Immature natural killer cell (primary cell): Measurements from ENCODE around the gene TAAR6. TPM values are rescaled to one million over a fixed set of nuclear protein-coding genes. Genes with fewer than 3 reads are reported as not detected.
A peak's percentile ranks its signal among the peaks of the same experiment; 100 is the strongest.
"Not testable (repeated sequence)": the region's sequence is repeated elsewhere in the genome, so short reads cannot be mapped to it uniquely, and the experiment has no call there.

Source experiments
- DNase-seq, 3 donors: peaks; one replicate each; pipeline ENCODE4 v3.0.0; 2022; ENCODE audit warnings: mixed read lengths in 1 of 3
- H3K27ac Mint-ChIP-seq, 6 donors: one replicate each; pipeline ENCODE4 v1.8.0; 2020; ENCODE audit warnings: mixed read lengths in 6 of 6, mild to moderate bottlenecking in 5 of 6, inconsistent platforms in 4 of 6, moderate library complexity in 3 of 6
- H3K27me3 Mint-ChIP-seq, 3 donors: one replicate each; pipeline ENCODE4 v1.8.0; 2020 to 2021; ENCODE audit warnings: low read depth in 3 of 3, mild to moderate bottlenecking in 3 of 3, mixed read lengths in 3 of 3, moderate library complexity in 3 of 3, inconsistent platforms in 1 of 3
- H3K36me3 Mint-ChIP-seq, 3 donors: one replicate each; pipeline ENCODE4 v1.8.0; 2020; ENCODE audit warnings: mixed read lengths in 3 of 3, inconsistent platforms in 2 of 3, mild to moderate bottlenecking in 2 of 3
- H3K4me1 Mint-ChIP-seq, 2 donors: one replicate each; pipeline ENCODE4 v1.8.0; 2020; ENCODE audit warnings: inconsistent platforms in 2 of 2, mild to moderate bottlenecking in 2 of 2, mixed read lengths in 2 of 2, moderate library complexity in 1 of 2
- H3K4me3 Mint-ChIP-seq, 5 donors: one replicate each; pipeline ENCODE4 v1.8.0; 2020; ENCODE audit warnings: mild to moderate bottlenecking in 5 of 5, mixed read lengths in 5 of 5, inconsistent platforms in 3 of 5, moderate library complexity in 3 of 5
- H3K9me3 Mint-ChIP-seq, 6 donors: one replicate each; pipeline ENCODE4 v1.8.0; 2020; ENCODE audit warnings: mild to moderate bottlenecking in 6 of 6, mixed read lengths in 6 of 6, inconsistent platforms in 4 of 6, moderate library complexity in 3 of 6
- polyA plus RNA-seq, 3 donors: library from polyadenylated mRNA; unstranded; fragments of 300-500 nt; fragmentation: Illumina TruSeq; gene quantifications; one replicate each; pipeline ENCODE4 v1.2.3, GENCODE V29; 2021

Gene TAAR6
- not detected for polyA plus RNA-seq

- no peak within 1 kb of the TSS for H3K27ac Mint-ChIP-seq
- peaks cover 2 to 16% (median 7%) of the 10 kb centered on the region in 3 donors for H3K27me3 Mint-ChIP-seq
- H3K36me3 Mint-ChIP-seq = no peaks in the 10 kb centered on the region
- no peaks in the 10 kb centered on the region for H3K4me1 Mint-ChIP-seq
- H3K4me3 Mint-ChIP-seq = no peak within 1 kb of the TSS
- DNase-seq = no peak
- peaks cover 0 to 2% (median 0%) of the 10 kb centered on the region in 6 donors for H3K9me3 Mint-ChIP-seq
Measured at GRCh38 chr6:132570221-132570777, at the start of gene TAAR6. TAAR6 (plus strand) TSS chr6:132570322; CDS start chr6:132570322, 0 bp downstream.

- no peaks in the 10 kb centered on the region for H3K9me3 Mint-ChIP-seq
- peaks cover 0 to 14% (median 4%) of the 10 kb centered on the region in 3 donors for H3K27me3 Mint-ChIP-seq
- H3K4me1 Mint-ChIP-seq = no peaks in the 10 kb centered on the region
- H3K36me3 Mint-ChIP-seq = no peaks in the 10 kb centered on the region
- H3K4me3 Mint-ChIP-seq = no peak overlapping the region
- H3K27ac Mint-ChIP-seq = no peak overlapping the region
- no peak for DNase-seq
Measured at GRCh38 chr6:132520953-132521352, 49.2 kb upstream of the TAAR6 start.

- H3K4me1 Mint-ChIP-seq = no peaks in the 10 kb centered on the region
- H3K9me3 Mint-ChIP-seq = no peaks in the 10 kb centered on the region
Measured at GRCh38 chr6:132524646-132525045, 45.5 kb upstream of the TAAR6 start.

GRCh38 chr6:132525866-132526265, 44.3 kb upstream of the TAAR6 start:
- Mint-ChIP-seq H3K36me3 (no peaks in the 10 kb centered on the region), H3K4me1 (peaks cover 0 to 2% of the 10 kb centered on the region in 2 donors), H3K27me3 (peaks cover 0 to 10% (median 7%) of the 10 kb centered on the region in 3 donors), H3K27ac (no peak overlapping the region), H3K4me3 (no peak overlapping the region), H3K9me3 (no peaks in the 10 kb centered on the region)
- no peak for DNase-seq

More at GRCh38 chr6:132524646-132525045, 45.5 kb upstream of the TAAR6 start:
- no peak for DNase-seq
- Mint-ChIP-seq H3K36me3 (no peaks in the 10 kb centered on the region), H3K4me3 (no peak overlapping the region), H3K27me3 (peaks cover 0 to 10% (median 9%) of the 10 kb centered on the region in 3 donors), H3K27ac (no peak overlapping the region)

GRCh38 chr6:132526461-132526860, 43.7 kb upstream of the TAAR6 start:
- peaks cover 0 to 13% (median 7%) of the 10 kb centered on the region in 3 donors for H3K27me3 Mint-ChIP-seq
- H3K4me3 Mint-ChIP-seq = no peak overlapping the region
- no peaks in the 10 kb centered on the region for H3K9me3 Mint-ChIP-seq
- no peaks in the 10 kb centered on the region for H3K36me3 Mint-ChIP-seq
- DNase-seq = no peak
- peaks cover 0 to 2% of the 10 kb centered on the region in 2 donors for H3K4me1 Mint-ChIP-seq
- no peak overlapping the region for H3K27ac Mint-ChIP-seq

GRCh38 chr6:132527791-132528190, 42.3 kb upstream of the TAAR6 start:
- H3K27me3 Mint-ChIP-seq = peaks cover 2 to 13% (median 7%) of the 10 kb centered on the region in 3 donors
- H3K4me3 Mint-ChIP-seq = no peak overlapping the region
- H3K4me1 Mint-ChIP-seq = peaks cover 0 to 2% of the 10 kb centered on the region in 2 donors
- no peaks in the 10 kb centered on the region for H3K9me3 Mint-ChIP-seq
- DNase-seq = no peak
- H3K36me3 Mint-ChIP-seq = no peaks in the 10 kb centered on the region
- no peak overlapping the region for H3K27ac Mint-ChIP-seq

- DNase-seq = peak; percentile 60 to 70 (median 67)
- Mint-ChIP-seq H3K27me3 (peaks cover 2 to 9% (median 6%) of the 10 kb centered on the region in 3 donors), H3K4me1 (peaks cover 0 to 2% of the 10 kb centered on the region in 2 donors), H3K36me3 (no peaks in the 10 kb centered on the region), H3K27ac (no peak overlapping the region), H3K4me3 (peak overlapping the region in 1 of 5 donors; percentile 25), H3K9me3 (peaks cover 0 to 6% (median 1%) of the 10 kb centered on the region in 6 donors)
Measured at GRCh38 chr6:132530293-132530974, 39.7 kb upstream of the TAAR6 start.

GRCh38 chr6:132534546-132534945, 35.6 kb upstream of the TAAR6 start:
- not testable (repeated sequence) for DNase-seq, H3K9me3 Mint-ChIP-seq, H3K36me3 Mint-ChIP-seq, H3K27ac Mint-ChIP-seq, H3K27me3 Mint-ChIP-seq, H3K4me1 Mint-ChIP-seq, H3K4me3 Mint-ChIP-seq

- Mint-ChIP-seq H3K9me3 (peaks cover 0 to 6% (median 1%) of the 10 kb centered on the region in 6 donors), H3K4me1 (no peaks in the 10 kb centered on the region), H3K27me3 (peaks cover 0 to 9% (median 1%) of the 10 kb centered on the region in 3 donors), H3K4me3 (no peak overlapping the region), H3K36me3 (no peaks in the 10 kb centered on the region), H3K27ac (no peak overlapping the region)
- DNase-seq = no peak
Measured at GRCh38 chr6:132537145-132537544, 33.0 kb upstream of the TAAR6 start.

GRCh38 chr6:132537977-132538376, 32.1 kb upstream of the TAAR6 start, which contains the start of gene TAAR9:
TAAR9 (plus strand) TSS chr6:132538277; CDS start chr6:132538290, 13 bp downstream.
- H3K4me3 Mint-ChIP-seq = no peak within 1 kb of the TSS

GRCh38 chr6:132544826-132545225, 25.3 kb upstream of the TAAR6 start:
- no peak for DNase-seq
- no peak overlapping the region for H3K4me3 Mint-ChIP-seq
- no peaks in the 10 kb centered on the region for H3K4me1 Mint-ChIP-seq
- H3K36me3 Mint-ChIP-seq = no peaks in the 10 kb centered on the region
- no peak overlapping the region for H3K27ac Mint-ChIP-seq
- H3K9me3 Mint-ChIP-seq = no peaks in the 10 kb centered on the region
- H3K27me3 Mint-ChIP-seq = peaks cover 2 to 4% (median 4%) of the 10 kb centered on the region in 3 donors

More at GRCh38 chr6:132537977-132538376, 32.1 kb upstream of the TAAR6 start, which contains the start of gene TAAR9:
- Mint-ChIP-seq H3K36me3 (no peaks in the 10 kb centered on the region), H3K4me1 (no peaks in the 10 kb centered on the region), H3K27me3 (peaks cover 0 to 9% (median 1%) of the 10 kb centered on the region in 3 donors), H3K9me3 (peaks cover 0 to 6% (median 1%) of the 10 kb centered on the region in 6 donors), H3K27ac (no peak within 1 kb of the TSS)
- no peak for DNase-seq

- H3K36me3 Mint-ChIP-seq = no peaks in the 10 kb centered on the region
- H3K9me3 Mint-ChIP-seq = no peaks in the 10 kb centered on the region
- no peaks in the 10 kb centered on the region for H3K4me1 Mint-ChIP-seq
- no peak for DNase-seq
- peaks cover 0 to 3% (median 2%) of the 10 kb centered on the region in 3 donors for H3K27me3 Mint-ChIP-seq
- no peak overlapping the region for H3K27ac Mint-ChIP-seq
- H3K4me3 Mint-ChIP-seq = no peak overlapping the region
Measured at GRCh38 chr6:132548746-132549463, 21.2 kb upstream of the TAAR6 start.

- Mint-ChIP-seq H3K27me3 (peaks cover 0 to 3% (median 0%) of the 10 kb centered on the region in 3 donors), H3K9me3 (no peaks in the 10 kb centered on the region), H3K4me3 (no peak overlapping the region), H3K36me3 (no peaks in the 10 kb centered on the region), H3K4me1 (no peaks in the 10 kb centered on the region), H3K27ac (no peak overlapping the region)
- DNase-seq = no peak
Measured at GRCh38 chr6:132551214-132551613, 18.9 kb upstream of the TAAR6 start.

- H3K27me3 Mint-ChIP-seq = peaks cover 0 to 6% (median 3%) of the 10 kb centered on the region in 3 donors
- DNase-seq = no peak
- H3K4me3 Mint-ChIP-seq = no peak within 1 kb of the TSS
- H3K4me1 Mint-ChIP-seq = no peaks in the 10 kb centered on the region
- H3K27ac Mint-ChIP-seq = no peak within 1 kb of the TSS
- H3K9me3 Mint-ChIP-seq = no peaks in the 10 kb centered on the region
- no peaks in the 10 kb centered on the region for H3K36me3 Mint-ChIP-seq
Measured at GRCh38 chr6:132552372-132552771, 17.8 kb upstream of the TAAR6 start, which contains the start of gene TAAR8. TAAR8 (plus strand) TSS chr6:132552672; CDS start chr6:132552693, 21 bp downstream.
